HL-60 (cell line): ENCODE results near the gene FLT4.
A peak's percentile ranks its signal among the peaks of the same experiment; 100 is the strongest.

Source experiments
- POLR2AphosphoS5 ChIP-seq: IDR thresholded peaks from 2 replicates; pipeline ENCODE4 v1.6.1; 2012; ENCODE audit warnings: low read depth
- SPI1 ChIP-seq: IDR thresholded peaks from 2 replicates; pipeline ENCODE4 v1.6.1; 2012; ENCODE audit warnings: low read depth, mild to moderate bottlenecking, borderline replicate concordance
- TF ChIP-seq, protein P1 (sequence below): IDR thresholded peaks from one replicate; pipeline ENCODE4 v1.5.1; 2011; ENCODE audit warnings: low read length, control low read depth, inconsistent platforms; ENCODE audit not compliant: insufficient read depth
- TF ChIP-seq, protein P2 (sequence below): IDR thresholded peaks from 2 replicates; pipeline ENCODE4 v1.6.1; 2012; ENCODE audit warnings: low read depth; ENCODE audit not compliant: insufficient replicate concordance

DNA sequence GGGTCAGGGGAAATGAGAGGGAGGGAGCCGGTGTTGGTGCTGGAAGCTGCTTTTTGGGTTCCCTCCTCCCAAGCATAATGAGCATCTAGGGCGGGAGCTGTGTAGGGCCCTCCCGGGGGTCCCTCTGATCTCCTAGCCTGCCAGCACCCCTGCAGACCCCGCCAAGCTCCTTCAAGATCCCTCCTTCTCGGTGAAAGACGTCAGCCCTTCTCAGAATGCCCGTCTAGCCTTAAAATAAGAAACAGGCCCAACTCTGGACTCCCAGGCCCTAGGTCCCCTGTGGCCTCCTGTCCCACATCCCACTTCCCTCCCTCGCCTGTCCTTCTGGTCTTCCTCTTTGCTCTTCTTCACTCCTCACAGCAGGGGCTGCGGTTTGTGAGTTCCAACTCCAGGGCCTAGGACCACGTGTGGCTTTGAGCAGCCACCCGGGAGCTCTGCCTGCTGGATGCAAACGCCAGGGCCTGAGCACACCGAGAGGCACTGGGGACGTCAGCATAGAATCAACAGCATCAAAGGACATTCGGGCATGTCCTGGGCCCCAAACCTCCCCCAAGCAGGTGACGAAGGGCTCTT is 49.3 kb downstream of the FLT4 start:
- TF ChIP-seq POLR2AphosphoS5 = no peak
- TF ChIP-seq, protein P1, sequence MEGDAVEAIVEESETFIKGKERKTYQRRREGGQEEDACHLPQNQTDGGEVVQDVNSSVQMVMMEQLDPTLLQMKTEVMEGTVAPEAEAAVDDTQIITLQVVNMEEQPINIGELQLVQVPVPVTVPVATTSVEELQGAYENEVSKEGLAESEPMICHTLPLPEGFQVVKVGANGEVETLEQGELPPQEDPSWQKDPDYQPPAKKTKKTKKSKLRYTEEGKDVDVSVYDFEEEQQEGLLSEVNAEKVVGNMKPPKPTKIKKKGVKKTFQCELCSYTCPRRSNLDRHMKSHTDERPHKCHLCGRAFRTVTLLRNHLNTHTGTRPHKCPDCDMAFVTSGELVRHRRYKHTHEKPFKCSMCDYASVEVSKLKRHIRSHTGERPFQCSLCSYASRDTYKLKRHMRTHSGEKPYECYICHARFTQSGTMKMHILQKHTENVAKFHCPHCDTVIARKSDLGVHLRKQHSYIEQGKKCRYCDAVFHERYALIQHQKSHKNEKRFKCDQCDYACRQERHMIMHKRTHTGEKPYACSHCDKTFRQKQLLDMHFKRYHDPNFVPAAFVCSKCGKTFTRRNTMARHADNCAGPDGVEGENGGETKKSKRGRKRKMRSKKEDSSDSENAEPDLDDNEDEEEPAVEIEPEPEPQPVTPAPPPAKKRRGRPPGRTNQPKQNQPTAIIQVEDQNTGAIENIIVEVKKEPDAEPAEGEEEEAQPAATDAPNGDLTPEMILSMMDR = no peak
- TF ChIP-seq, protein P2, sequence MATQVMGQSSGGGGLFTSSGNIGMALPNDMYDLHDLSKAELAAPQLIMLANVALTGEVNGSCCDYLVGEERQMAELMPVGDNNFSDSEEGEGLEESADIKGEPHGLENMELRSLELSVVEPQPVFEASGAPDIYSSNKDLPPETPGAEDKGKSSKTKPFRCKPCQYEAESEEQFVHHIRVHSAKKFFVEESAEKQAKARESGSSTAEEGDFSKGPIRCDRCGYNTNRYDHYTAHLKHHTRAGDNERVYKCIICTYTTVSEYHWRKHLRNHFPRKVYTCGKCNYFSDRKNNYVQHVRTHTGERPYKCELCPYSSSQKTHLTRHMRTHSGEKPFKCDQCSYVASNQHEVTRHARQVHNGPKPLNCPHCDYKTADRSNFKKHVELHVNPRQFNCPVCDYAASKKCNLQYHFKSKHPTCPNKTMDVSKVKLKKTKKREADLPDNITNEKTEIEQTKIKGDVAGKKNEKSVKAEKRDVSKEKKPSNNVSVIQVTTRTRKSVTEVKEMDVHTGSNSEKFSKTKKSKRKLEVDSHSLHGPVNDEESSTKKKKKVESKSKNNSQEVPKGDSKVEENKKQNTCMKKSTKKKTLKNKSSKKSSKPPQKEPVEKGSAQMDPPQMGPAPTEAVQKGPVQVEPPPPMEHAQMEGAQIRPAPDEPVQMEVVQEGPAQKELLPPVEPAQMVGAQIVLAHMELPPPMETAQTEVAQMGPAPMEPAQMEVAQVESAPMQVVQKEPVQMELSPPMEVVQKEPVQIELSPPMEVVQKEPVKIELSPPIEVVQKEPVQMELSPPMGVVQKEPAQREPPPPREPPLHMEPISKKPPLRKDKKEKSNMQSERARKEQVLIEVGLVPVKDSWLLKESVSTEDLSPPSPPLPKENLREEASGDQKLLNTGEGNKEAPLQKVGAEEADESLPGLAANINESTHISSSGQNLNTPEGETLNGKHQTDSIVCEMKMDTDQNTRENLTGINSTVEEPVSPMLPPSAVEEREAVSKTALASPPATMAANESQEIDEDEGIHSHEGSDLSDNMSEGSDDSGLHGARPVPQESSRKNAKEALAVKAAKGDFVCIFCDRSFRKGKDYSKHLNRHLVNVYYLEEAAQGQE = no peak
- TF ChIP-seq SPI1 = peak; percentile 54; the same call in 1 of the 2 replicates
